ENCODE measurements around the gene PHIP. TPM values are rescaled to one million over a fixed set of nuclear protein-coding genes. Genes with fewer than 3 reads are reported as not detected.

The PHIP gene
- total and polyA plus RNA-seq, 2 of the 8 experiments (the other 6 are each of a cell fraction or from before 2014, with no cell fraction given): 7.3 to 56.2 TPM

DNA sequence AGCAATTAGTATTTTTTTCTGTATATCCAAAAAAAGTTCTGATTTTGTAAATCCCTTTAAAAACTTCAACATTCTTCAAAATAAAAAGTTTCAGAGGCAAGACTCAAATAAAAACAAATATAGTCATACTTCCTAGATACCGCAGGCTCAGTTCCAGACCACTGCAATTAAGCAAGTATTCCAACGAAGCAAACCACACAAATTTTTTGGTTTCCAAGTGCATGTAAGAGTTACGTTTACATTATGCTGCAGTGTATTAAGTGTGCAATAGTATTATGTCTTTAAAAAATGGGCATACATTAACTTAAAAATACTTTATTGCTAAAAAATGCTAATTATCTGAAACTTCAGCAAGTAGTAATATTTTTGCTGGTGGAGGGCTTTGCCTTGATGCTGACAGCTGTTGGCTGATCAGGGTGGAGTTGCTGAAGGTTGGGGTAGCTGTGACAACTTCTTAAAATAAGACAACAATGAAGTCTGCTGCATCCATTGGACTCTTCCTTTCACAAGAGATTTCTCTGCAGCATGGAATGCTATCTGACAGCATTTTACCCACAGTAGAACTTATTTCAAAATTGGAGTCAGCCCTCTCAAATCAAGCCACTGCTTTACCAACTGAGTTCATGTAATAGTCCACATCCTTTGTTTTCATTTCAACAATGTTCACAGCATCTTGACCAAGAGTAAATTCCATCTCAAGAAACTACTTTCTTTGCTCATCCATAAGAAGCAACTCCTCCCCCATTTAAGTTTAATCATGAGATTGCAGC is 46.0 kb downstream of the PHIP start:
- H3K18ac ChIP-seq (ENCODE audit: extremely low read depth, low read length): no peak overlapping the region
- H2AK5ac ChIP-seq (ENCODE audit: low read depth, low read length): no peak overlapping the region
- DNase-seq (ENCODE audit: low read depth in 1 of 2, low spot score in 2 of 2) (no peak), FAIRE-seq (no peak)
- H3K4me1 ChIP-seq (replicated peaks in 1 of 4; ENCODE audit: control insufficient read depth in 3 of 4, insufficient read depth in 4 of 4, low read length in 3 of 4): no peaks in the 10 kb centered on the region
- no peaks in the 10 kb centered on the region for H3K27me3 ChIP-seq (replicated peaks in 1 of 4; ENCODE audit: control insufficient read depth in 3 of 4, extremely low read depth in 1 of 4, insufficient read depth in 3 of 4, low read length in 3 of 4)
- H3K36me3 ChIP-seq (ENCODE audit: control insufficient read depth in 2 of 4, insufficient read depth in 4 of 4, low read length in 3 of 4): peaks cover 0 to 21% (median 2%) of the 10 kb centered on the region in 4 experiments; a peak in 5 of 8 replicates
- H2BK120ac ChIP-seq (replicated peaks; ENCODE audit: low read depth, low read length): no peak overlapping the region
- peaks cover 4 to 5% of the 10 kb centered on the region in 2 experiments for H4K20me1 ChIP-seq (replicated peaks in 1 of 2; ENCODE audit: control insufficient read depth in 1 of 2, insufficient read depth in 2 of 2, low read length in 2 of 2)
- no peak overlapping the region for H4K5ac ChIP-seq (ENCODE audit: insufficient read length, low read depth, low read length)
- H3K14ac ChIP-seq (ENCODE audit: insufficient read length): no peak overlapping the region
- no peak overlapping the region for H2BK20ac ChIP-seq (ENCODE audit: low read length)
- H2BK15ac ChIP-seq (ENCODE audit: low read length): no peak overlapping the region
- no peak overlapping the region for H2BK12ac ChIP-seq (ENCODE audit: low read depth, low read length)
- no peak overlapping the region for H2BK5ac ChIP-seq (ENCODE audit: low read depth, low read length)
- H3K4me2 ChIP-seq (ENCODE audit: insufficient read depth in 1 of 2, low read depth in 2 of 2, low read length in 2 of 2): no peak overlapping the region
- 92% methylated on average over 3 of the region's 3 CpGs; no CpG with 5 or more reads in 1 of the 2 experiments for WGBS, 2 experiments (ENCODE audit: extremely low coverage in 1 of 2, insufficient coverage in 1 of 2, insufficient read length in 1 of 2, insufficient replicate concordance in 2 of 2, low coverage in 1 of 2, low lambda C conversion rate in 2 of 2, missing lambda C conversion rate in 1 of 2)
- no peak overlapping the region for H3K9ac ChIP-seq (replicated peaks in 1 of 4; ENCODE audit: extremely low read depth in 1 of 4, low read depth in 3 of 4, low read length in 3 of 4)
- no peak overlapping the region for H4K91ac ChIP-seq (replicated peaks; ENCODE audit: insufficient read length, low read length)
- no peak overlapping the region for H3K27ac ChIP-seq (ENCODE audit: low read depth, low read length)
- no peak overlapping the region for H3K23ac ChIP-seq (ENCODE audit: insufficient read length)
- peaks cover 0 to 87% of the 10 kb centered on the region in 2 experiments; a peak in 3 of 4 replicates for H3K79me2 ChIP-seq (ENCODE audit: control insufficient read depth in 1 of 2, insufficient read depth in 2 of 2, low read length in 2 of 2)
- peaks cover 2% of the 10 kb centered on the region; the same call in 1 of the 2 replicates for H3K79me1 ChIP-seq (ENCODE audit: low read depth, low read length)
- H3K23me2 ChIP-seq (ENCODE audit: low read depth, low read length): no peaks in the 10 kb centered on the region; the same call in 1 of the 2 replicates
- ChIA-PET POLR2A (ENCODE audit: partially characterized antibody) (no interaction called here), CTCF (ENCODE audit: partially characterized antibody) (interaction anchor here (0.6 kb wide), 1 partner anchor 17 kb away, joined by 3 read pairs; no protein-coding TSS in a partner anchor)
- H4K8ac ChIP-seq (ENCODE audit: extremely low read depth, insufficient read depth, low read length): no peak overlapping the region
- H2AFZ ChIP-seq (ENCODE audit: low read length): no peak overlapping the region
- H3K4ac ChIP-seq (replicated peaks; ENCODE audit: insufficient read length, low read depth, low read length): no peak overlapping the region
- no peak overlapping the region for H3K56ac ChIP-seq (replicated peaks; ENCODE audit: insufficient read length, low read depth, low read length)
- H3K4me3 ChIP-seq (ENCODE audit: extremely low read depth in 1 of 4, insufficient read depth in 2 of 4, low read depth in 3 of 4, low read length in 4 of 4): no peak overlapping the region
- no peaks in the 10 kb centered on the region for H3K9me3 ChIP-seq (ENCODE audit: insufficient read depth in 2 of 2, low read depth in 1 of 2, low read length in 1 of 2)
- TF ChIP-seq CTBP2 (IDR thresholded peaks at IDR 0.05; ENCODE audit: borderline replicate concordance, insufficient read depth, insufficient read length, low read length) (no peak), USF2 (IDR thresholded peaks at IDR 0.05; ENCODE audit: low read length) (no peak), POU5F1 (IDR thresholded peaks at IDR 0.05; ENCODE audit: low read depth, low read length) (no peak), YY1 (IDR thresholded peaks at IDR 0.05; ENCODE audit: low read depth, low read length) (no peak), TAF1 (IDR thresholded peaks at IDR 0.05; ENCODE audit: low read depth, low read length) (no peak), RAD21 (IDR thresholded peaks at IDR 0.05 in 1 of 2, conservative IDR thresholded peaks at IDR 0.05 in 1 of 2; ENCODE audit: low read depth in 2 of 2, low read length in 2 of 2) (no peak), SIX5 (IDR thresholded peaks at IDR 0.05; ENCODE audit: low read depth, low read length) (no peak), CBX5 (IDR thresholded peaks at IDR 0.05; ENCODE audit: low read depth, low read length) (no peak), GABPA (IDR thresholded peaks at IDR 0.05; ENCODE audit: borderline replicate concordance, insufficient read depth, low read length) (no peak)
- TF ChIP-seq, protein P1, sequence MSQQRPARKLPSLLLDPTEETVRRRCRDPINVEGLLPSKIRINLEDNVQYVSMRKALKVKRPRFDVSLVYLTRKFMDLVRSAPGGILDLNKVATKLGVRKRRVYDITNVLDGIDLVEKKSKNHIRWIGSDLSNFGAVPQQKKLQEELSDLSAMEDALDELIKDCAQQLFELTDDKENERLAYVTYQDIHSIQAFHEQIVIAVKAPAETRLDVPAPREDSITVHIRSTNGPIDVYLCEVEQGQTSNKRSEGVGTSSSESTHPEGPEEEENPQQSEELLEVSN (IDR thresholded peaks at IDR 0.05): no peak

All from H1 (cell line).